ENCODE data around the gene EEF2.
A peak's percentile ranks its signal among the peaks of the same experiment; 100 is the strongest.

The EEF2 gene

GRCh38 chr19:3984584-3984907 is 717 bp downstream of the EEF2 start:
- DNase-seq (ENCODE audit: low spot score): no peak

GRCh38 chr19:3983936-3984583 is 1.2 kb downstream of the EEF2 start:
- DNase-seq (ENCODE audit: low spot score): peak; percentile 18

- no peak for DNase-seq (ENCODE audit: low spot score)
Measured at GRCh38 chr19:3983542-3983914, 1.7 kb downstream of the EEF2 start.

- no peak for DNase-seq (ENCODE audit: low spot score)
Measured at GRCh38 chr19:3982701-3983541, 2.3 kb downstream of the EEF2 start.

GRCh38 chr19:3981736-3982681 is 3.3 kb downstream of the EEF2 start:
- no peak for DNase-seq (ENCODE audit: low spot score)

GRCh38 chr19:3981373-3981735 is 3.9 kb downstream of the EEF2 start:
- no peak for DNase-seq (ENCODE audit: low spot score)

GRCh38 chr19:3980353-3981251 is 4.7 kb downstream of the EEF2 start:
- no peak for DNase-seq (ENCODE audit: low spot score)

GRCh38 chr19:3979674-3980352 is 5.5 kb downstream of the EEF2 start:
- DNase-seq (ENCODE audit: low spot score): no peak

- no peak for DNase-seq (ENCODE audit: low spot score)
Measured at GRCh38 chr19:3979289-3979673, 6.0 kb downstream of the EEF2 start.

GRCh38 chr19:3978145-3978544 is 7.1 kb downstream of the EEF2 start:
- no peak for DNase-seq (ENCODE audit: low spot score)

GRCh38 chr19:3977242-3978143 is 7.8 kb downstream of the EEF2 start:
- no peak for DNase-seq (ENCODE audit: low spot score)

- no peak for DNase-seq (ENCODE audit: low spot score)
Measured at GRCh38 chr19:3976495-3977241, 8.6 kb downstream of the EEF2 start.

- no peak for DNase-seq (ENCODE audit: low spot score)
Measured at GRCh38 chr19:3975637-3976087, 9.6 kb downstream of the EEF2 start.

GRCh38 chr19:3975144-3975543 is 10.1 kb downstream of the EEF2 start:
- DNase-seq (ENCODE audit: low spot score): no peak

- DNase-seq (ENCODE audit: low spot score): peak; percentile 96
Measured at GRCh38 chr19:3970808-3971598, 14.3 kb downstream of the EEF2 start, which contains the start of gene DAPK3. TSS of gene DAPK3 (minus strand) at chr19:3971099. CDS start at chr19:3969735, 1,364 bp downstream.

GRCh38 chr19:3970313-3970807 is 14.9 kb downstream of the EEF2 start:
- no peak for DNase-seq (ENCODE audit: low spot score)

GRCh38 chr19:3969435-3970312 is 15.6 kb downstream of the EEF2 start:
- DNase-seq (ENCODE audit: low spot score): no peak

Measured in hematopoietic multipotent progenitor cell treated with erythropoietin and hydrocortisone succinate and interleukin-3 and kit ligand, for 17 days (in vitro differentiated cells).